GM20000 (cell line): ENCODE results near the gene CRYGB.

Source experiments
- DNase-seq: peaks from one replicate; pipeline ENCODE4 v3.0.0; 2012; ENCODE audit warnings: low spot score
- CTCF ChIP-seq: IDR thresholded peaks from 2 replicates; pipeline ENCODE4 v1.5.1; 2012; ENCODE audit warnings: mild to moderate bottlenecking, control low read depth; ENCODE audit errors: extremely low read depth, missing control alignments

The CRYGB gene

GRCh38 chr2:208093128-208093527, 52.8 kb downstream of the CRYGB start:
- DNase-seq = no peak
- no peak for TF ChIP-seq CTCF
